ENCODE results near the gene ACER3. TPM values are rescaled to one million over a fixed set of nuclear protein-coding genes. Genes with fewer than 3 reads are reported as not detected.

Gene ACER3
- total and polyA plus RNA-seq, 2 of the 4 experiments (the other 2 are of a cell fraction) = 3.5 to 10.0 TPM

DNA sequence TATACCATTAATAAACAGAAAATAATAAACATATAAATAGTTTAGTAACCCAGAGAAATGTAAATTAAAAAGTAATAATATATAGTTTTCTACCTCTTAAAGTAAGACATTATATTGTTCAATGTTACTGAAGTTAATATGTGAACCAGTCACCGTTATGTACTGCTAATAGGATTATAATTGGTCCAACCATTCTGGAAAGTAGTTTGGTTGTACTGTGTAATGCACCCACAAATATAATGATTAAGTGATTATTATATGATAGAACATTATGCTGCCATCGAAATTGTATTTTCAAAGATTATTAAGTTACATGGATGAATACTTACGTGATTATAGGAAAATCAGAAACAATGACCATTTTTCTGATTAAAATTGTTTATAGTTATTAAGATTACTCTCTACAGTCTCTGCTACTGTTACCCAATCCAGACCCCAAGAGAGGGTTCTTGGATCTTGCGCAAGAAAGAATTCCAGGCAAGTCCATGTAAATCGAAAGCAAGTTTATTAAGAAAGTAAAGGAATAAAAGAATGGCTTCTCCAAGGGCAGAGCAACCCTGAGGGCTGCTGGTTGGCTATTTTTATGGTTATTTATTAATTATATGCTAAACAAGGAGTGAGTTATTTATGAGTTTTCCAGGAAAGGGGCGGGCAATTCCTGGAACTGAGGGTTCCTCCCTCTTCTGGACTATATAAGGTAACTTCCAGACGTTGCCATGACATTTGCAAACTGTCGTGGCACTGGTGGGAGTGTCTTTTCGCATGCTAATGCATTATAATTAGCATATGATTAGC is 50.1 kb downstream of the ACER3 start:
- Histone ChIP-seq H3K18ac (ENCODE audit: low read depth, low read length) (no peak overlapping the region), H2AK5ac (ENCODE audit: low read depth, low read length) (no peak overlapping the region), H4K20me1 (ENCODE audit: insufficient read depth, low read length) (no peaks in the 10 kb centered on the region), H3K14ac (replicated peaks; ENCODE audit: low read depth, low read length) (no peak overlapping the region), H3K9ac (ENCODE audit: low read depth, low read length) (no peak overlapping the region), H4K5ac (ENCODE audit: low read depth, low read length) (no peak overlapping the region), H3K4me3 (ENCODE audit: insufficient read depth, low read depth, low read length) (no peak overlapping the region), H3K9me1 (ENCODE audit: insufficient read depth, low read length) (no peaks in the 10 kb centered on the region), H2AFZ (replicated peaks; ENCODE audit: low read length, poor library complexity) (no peak overlapping the region), H3K27ac (ENCODE audit: insufficient read depth, low read length) (no peak overlapping the region), H2BK20ac (ENCODE audit: low read depth, low read length) (no peak overlapping the region), H2AK9ac (replicated peaks; ENCODE audit: low read depth, low read length, poor library complexity) (no peak overlapping the region), H3K4me1 (ENCODE audit: control insufficient read depth, insufficient read depth, low read length) (no peaks in the 10 kb centered on the region), H2BK5ac (ENCODE audit: low read depth, low read length, poor library complexity, severe bottlenecking) (no peak overlapping the region), H2BK120ac (ENCODE audit: low read depth, low read length) (no peak overlapping the region), H3K56ac (ENCODE audit: extremely low read depth, insufficient read depth, low read length) (no peak overlapping the region), H3K4me2 (ENCODE audit: low read depth, low read length) (no peak overlapping the region), H3K9me3 (ENCODE audit: control insufficient read depth, insufficient read depth, low read length) (peaks cover 4% of the 10 kb centered on the region), H4K91ac (ENCODE audit: insufficient read depth, low read depth, low read length) (no peak overlapping the region), H2BK15ac (ENCODE audit: low read depth, low read length) (no peak overlapping the region), H3K79me1 (ENCODE audit: low read depth in 1 of 2, low read length in 2 of 2) (no peaks in the 10 kb centered on the region), H3K4ac (ENCODE audit: low read depth, low read length) (no peak overlapping the region), H3K36me3 (ENCODE audit: control insufficient read depth, insufficient read depth, low read length) (no peaks in the 10 kb centered on the region), H3K23ac (ENCODE audit: low read depth, low read length) (no peak overlapping the region), H4K8ac (ENCODE audit: low read depth in 2 of 2, low read length in 2 of 2) (no peak overlapping the region), H3K27me3 (ENCODE audit: control insufficient read depth, insufficient read depth, low read length) (no peaks in the 10 kb centered on the region)
- in situ Hi-C loops (cut with MboI; ENCODE audit: low sequenced_read_pairs) = no loop called here
- BruUV-seq (replicated peaks) = no TSS peak
- TF ChIP-seq RAD21 (IDR thresholded peaks at IDR 0.05; ENCODE audit: low read length) (no peak), CEBPB (IDR thresholded peaks at IDR 0.05; ENCODE audit: low read depth, low read length) (peak; percentile 70)
- no CpG with 5 or more reads among the region's 9 CpGs for WGBS, 2 experiments (ENCODE audit: extremely low coverage in 2 of 2, insufficient read length in 1 of 2)
- ChIA-PET CTCF (no interaction called here), POLR2A (ENCODE audit: unreplicated experiment) (no interaction called here)
- ATAC-seq (ENCODE audit: low read depth) = no peak; the same call in 1 of the 2 replicates
- DNase-seq = no peak
- dilution Hi-C loops (cut with HindIII; ENCODE audit: low sequenced_read_pairs, unreplicated experiment) = no loop called here
- intact Hi-C loops (cut with micrococcal nuclease) = no loop called here
